Liver (tissue), 9 donors: ENCODE measurements around the gene TRMT44. TPM values are rescaled to one million over a fixed set of nuclear protein-coding genes. Genes with fewer than 3 reads are reported as not detected.

Source experiments
- DNase-seq: peaks from one replicate; pipeline ENCODE4 v3.0.0-alpha.2; 2017; ENCODE audit warnings: low spot score
- H3K27ac ChIP-seq, 2 donors: one replicate each; pipeline ENCODE4 v1.7.0; 2013; ENCODE audit warnings: inconsistent platforms in 2 of 2, low read length in 2 of 2, control low read depth in 1 of 2, low read depth in 1 of 2, mild to moderate bottlenecking in 1 of 2
- H3K27me3 ChIP-seq, 4 donors: one replicate each; pipeline versions ENCODE4 v1.6.1 to v1.7.0; 2013; ENCODE audit warnings: low read length in 3 of 4, inconsistent platforms in 1 of 4, mild to moderate bottlenecking in 1 of 4, moderate library complexity in 1 of 4; ENCODE audit not compliant: control insufficient read depth in 4 of 4, insufficient read depth in 4 of 4
- H3K36me3 ChIP-seq, 4 donors: one replicate each; pipeline versions ENCODE4 v1.6.1 to v1.7.0; 2013; ENCODE audit warnings: low read length in 3 of 4, mild to moderate bottlenecking in 3 of 4, low read depth in 1 of 4, moderate library complexity in 1 of 4; ENCODE audit not compliant: control insufficient read depth in 4 of 4, insufficient read depth in 3 of 4
- H3K4me1 ChIP-seq, 4 donors: one replicate each; pipeline versions ENCODE4 v1.6.1 to v1.7.0; 2013; ENCODE audit warnings: low read length in 3 of 4, mild to moderate bottlenecking in 3 of 4, moderate library complexity in 1 of 4; ENCODE audit not compliant: control insufficient read depth in 4 of 4, insufficient read depth in 4 of 4
- H3K4me3 ChIP-seq, 3 donors: one replicate each; pipeline versions ENCODE4 v1.6.1 to v1.7.0; 2013; ENCODE audit warnings: low read length in 3 of 3, control low read depth in 1 of 3, low read depth in 1 of 3, mild to moderate bottlenecking in 1 of 3
- H3K9ac ChIP-seq, 2 donors: one replicate each; pipeline ENCODE4 v1.7.0; 2013; ENCODE audit warnings: low read length in 2 of 2, mild to moderate bottlenecking in 2 of 2, moderate library complexity in 2 of 2, control low read depth in 1 of 2, low read depth in 1 of 2
- H3K9me3 ChIP-seq, 4 donors: one replicate each; pipeline versions ENCODE4 v1.6.1 to v1.7.0; 2013; ENCODE audit warnings: low read length in 3 of 4; ENCODE audit not compliant: control insufficient read depth in 4 of 4
- ATF3 ChIP-seq: IDR thresholded peaks from 2 replicates; pipeline ENCODE4 v1.6.1; 2016; ENCODE audit warnings: antibody characterized with exemption
- CTCF ChIP-seq: fragments of 150-350 bp; IDR thresholded peaks from 2 replicates; pipeline ENCODE4 v1.5.1; 2017; ENCODE audit warnings: improper control_type of control experiment, low read depth, low read length; ENCODE audit not compliant: missing input control
- EGR1 ChIP-seq, 2 donors: IDR thresholded peaks; 2 replicates each; pipeline ENCODE4 v1.6.1; 2016 to 2018; ENCODE audit warnings: antibody characterized with exemption in 2 of 2, low read depth in 2 of 2
- FOXA1 ChIP-seq: IDR thresholded peaks from 2 replicates; pipeline ENCODE4 v1.6.1; 2016; ENCODE audit warnings: antibody characterized with exemption
- FOXA2 ChIP-seq: IDR thresholded peaks from 2 replicates; pipeline ENCODE4 v1.6.1; 2016; ENCODE audit warnings: antibody characterized with exemption
- GABPA ChIP-seq, 2 donors: IDR thresholded peaks in 1 of 2; conservative IDR thresholded peaks in 1 of 2; 2 replicates each; pipeline ENCODE4 v1.6.1; 2016; ENCODE audit warnings: antibody characterized with exemption in 2 of 2, mild to moderate bottlenecking in 1 of 2, moderate library complexity in 1 of 2
- HNF4A ChIP-seq, 2 donors: conservative IDR thresholded peaks; 2 replicates each; pipeline ENCODE4 v1.6.1; 2016; ENCODE audit warnings: antibody characterized with exemption in 2 of 2, mild to moderate bottlenecking in 2 of 2
- HNF4G ChIP-seq: IDR thresholded peaks from 2 replicates; pipeline ENCODE4 v1.6.1; 2016; ENCODE audit warnings: antibody characterized with exemption
- JUND ChIP-seq, 2 donors: IDR thresholded peaks; 2 replicates each; pipeline ENCODE4 v1.6.1; 2016; ENCODE audit warnings: antibody characterized with exemption in 2 of 2
- MAX ChIP-seq: IDR thresholded peaks from 2 replicates; pipeline ENCODE4 v1.6.1; 2016; ENCODE audit warnings: antibody characterized with exemption
- NR2F2 ChIP-seq: IDR thresholded peaks from 2 replicates; pipeline ENCODE4 v1.6.1; 2016; ENCODE audit warnings: antibody characterized with exemption
- RAD21 ChIP-seq, 2 donors: IDR thresholded peaks; 2 replicates each; pipeline ENCODE4 v1.6.1; 2016; ENCODE audit warnings: antibody characterized with exemption in 2 of 2, mild to moderate bottlenecking in 2 of 2
- REST ChIP-seq: IDR thresholded peaks from 2 replicates; pipeline ENCODE4 v1.6.1; 2016; ENCODE audit warnings: antibody characterized with exemption, mild to moderate bottlenecking
- RXRA ChIP-seq, 2 donors: IDR thresholded peaks; 2 replicates each; pipeline ENCODE4 v1.6.1; 2017 to 2018; ENCODE audit warnings: antibody characterized with exemption in 2 of 2, mild to moderate bottlenecking in 1 of 2
- SP1 ChIP-seq: IDR thresholded peaks from 2 replicates; pipeline ENCODE4 v1.6.1; 2018; ENCODE audit warnings: antibody characterized with exemption, mild to moderate bottlenecking
- TAF1 ChIP-seq: conservative IDR thresholded peaks from 2 replicates; pipeline ENCODE4 v1.6.1; 2016; ENCODE audit warnings: antibody characterized with exemption, mild to moderate bottlenecking
- YY1 ChIP-seq: IDR thresholded peaks from 2 replicates; pipeline ENCODE4 v1.6.1; 2016; ENCODE audit warnings: antibody characterized with exemption, mild to moderate bottlenecking
- WGBS: extraction: QIAGEN DNeasy Blood & Tissue Kit; methylation state at CpG from one replicate; pipeline ENCODE4 v1.1.7; 2013; 5-methylcytosine and 5-hydroxymethylcytosine counted together
- polyA plus RNA-seq, 2 donors: library from polyadenylated mRNA; stranded (reverse) in 1 of 2; unstranded in 1 of 2; fragments of 200-250 nt in 1 of 2; fragments of >200 nt in 1 of 2; fragmentation: Nextera tagmentation in 1 of 2; extraction: Ambion mirVana in 1 of 2; gene quantifications; one replicate each; pipeline versions ENCODE4 v1.2.1 to v1.2.3, GENCODE V29; 2013 to 2015
- total RNA-seq, 2 donors: library from RNA; depleted of rRNA; stranded (reverse); fragments of >200 nt; gene quantifications; one replicate each; pipeline ENCODE4 v1.2.3, GENCODE V29; 2014
- TF ChIP-seq, protein P1 (sequence below): IDR thresholded peaks from 2 replicates; pipeline ENCODE4 v1.6.1; 2016; ENCODE audit warnings: antibody characterized with exemption
- donor health status: healthy.
- donor health status: healthy.
- donor health status: healthy.
- donor health status: healthy.
- donor health status: healthy.

Gene TRMT44
- total and polyA plus RNA-seq, 4 donors, result 3.0 to 16.0 (median 5.7) TPM

DNA sequence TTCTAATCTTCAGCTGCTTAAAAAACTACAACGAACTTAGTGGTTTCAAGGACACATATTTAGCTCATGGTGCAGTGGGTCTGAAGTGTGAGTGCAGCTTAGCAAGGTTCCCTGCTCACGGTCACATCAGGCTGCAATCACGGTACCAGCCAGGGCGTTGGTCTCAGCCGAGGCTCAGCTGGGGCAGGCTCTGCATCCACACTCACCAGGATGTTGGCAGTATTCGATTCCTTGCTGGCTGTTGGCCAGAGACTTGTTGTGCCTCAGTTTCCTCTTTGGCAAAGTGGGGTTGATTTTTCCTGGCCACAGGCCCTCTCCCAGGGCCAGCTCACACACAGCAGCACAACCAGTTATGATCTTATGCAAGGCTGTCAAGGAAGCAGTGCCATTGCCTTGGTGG lies 61.8 kb downstream of the TRMT44 start:
- DNase-seq, result no peak
- WGBS, result 94% methylated on average over 6 of the region's 6 CpGs
- Histone ChIP-seq H3K4me3 (no peak overlapping the region), H3K27ac (no peak overlapping the region), H3K36me3 (no peaks in the 10 kb centered on the region), H3K27me3 (no peaks in the 10 kb centered on the region), H3K4me1 (no peaks in the 10 kb centered on the region), H3K9ac (no peak overlapping the region), H3K9me3 (peaks cover 0 to 2% (median 0%) of the 10 kb centered on the region in 4 donors)
- TF ChIP-seq FOXA2, result no peak
- TF ChIP-seq HNF4G, result no peak
- TF ChIP-seq RAD21 (IDR thresholded peaks at IDR 0.05), result no peak
- TF ChIP-seq ATF3, result no peak
- no peak for TF ChIP-seq JUND (IDR thresholded peaks at IDR 0.05)
- no peak for TF ChIP-seq REST
- TF ChIP-seq TAF1, result no peak
- no peak for TF ChIP-seq NR2F2
- no peak for TF ChIP-seq EGR1 (IDR thresholded peaks at IDR 0.05; ENCODE audit: low read depth in 2 of 2)
- TF ChIP-seq HNF4A (conservative IDR thresholded peaks at IDR 0.05), result no peak
- TF ChIP-seq SP1, result no peak
- TF ChIP-seq, protein P1, sequence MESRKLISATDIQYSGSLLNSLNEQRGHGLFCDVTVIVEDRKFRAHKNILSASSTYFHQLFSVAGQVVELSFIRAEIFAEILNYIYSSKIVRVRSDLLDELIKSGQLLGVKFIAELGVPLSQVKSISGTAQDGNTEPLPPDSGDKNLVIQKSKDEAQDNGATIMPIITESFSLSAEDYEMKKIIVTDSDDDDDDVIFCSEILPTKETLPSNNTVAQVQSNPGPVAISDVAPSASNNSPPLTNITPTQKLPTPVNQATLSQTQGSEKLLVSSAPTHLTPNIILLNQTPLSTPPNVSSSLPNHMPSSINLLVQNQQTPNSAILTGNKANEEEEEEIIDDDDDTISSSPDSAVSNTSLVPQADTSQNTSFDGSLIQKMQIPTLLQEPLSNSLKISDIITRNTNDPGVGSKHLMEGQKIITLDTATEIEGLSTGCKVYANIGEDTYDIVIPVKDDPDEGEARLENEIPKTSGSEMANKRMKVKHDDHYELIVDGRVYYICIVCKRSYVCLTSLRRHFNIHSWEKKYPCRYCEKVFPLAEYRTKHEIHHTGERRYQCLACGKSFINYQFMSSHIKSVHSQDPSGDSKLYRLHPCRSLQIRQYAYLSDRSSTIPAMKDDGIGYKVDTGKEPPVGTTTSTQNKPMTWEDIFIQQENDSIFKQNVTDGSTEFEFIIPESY, result no peak
- no peak for TF ChIP-seq CTCF
- no peak for TF ChIP-seq YY1

DNA sequence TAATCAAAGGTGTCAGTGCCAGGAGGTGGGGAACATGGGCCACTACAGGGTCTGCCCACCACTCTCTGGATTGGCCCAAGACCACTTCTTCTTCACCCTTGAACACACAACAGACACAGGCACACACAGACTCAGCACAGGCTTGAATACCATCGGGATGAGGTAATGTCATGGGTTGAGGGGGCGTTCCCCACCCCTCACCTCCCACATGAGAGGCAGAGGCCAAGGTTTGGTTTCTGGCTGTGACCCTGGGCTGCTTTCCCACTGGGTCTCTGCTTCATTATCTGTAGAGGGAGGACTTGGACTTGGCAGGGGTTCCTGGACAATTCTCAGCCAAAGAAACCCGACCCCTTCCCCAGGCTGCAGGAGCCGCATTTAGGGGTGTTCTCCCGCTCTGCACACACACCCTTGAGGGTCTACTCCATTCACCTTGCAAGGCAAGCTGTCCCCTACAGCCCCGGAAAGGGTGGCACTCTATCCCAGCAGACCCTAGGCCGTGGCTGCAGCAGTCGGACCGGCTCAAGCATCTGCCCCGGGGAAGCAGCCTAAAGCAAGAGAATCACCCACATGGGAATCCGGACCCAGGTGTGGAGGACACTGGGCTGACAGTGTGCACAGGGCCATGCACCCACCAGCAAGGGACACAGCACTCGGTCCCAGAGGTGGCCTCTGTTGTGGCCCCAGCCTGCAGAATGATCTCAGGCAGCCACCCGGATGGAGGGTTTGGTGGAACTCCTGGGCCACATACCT lies 62.4 kb downstream of the TRMT44 start:
- Histone ChIP-seq H3K4me3 (no peak overlapping the region), H3K27me3 (no peaks in the 10 kb centered on the region), H3K27ac (no peak overlapping the region), H3K9me3 (no peaks in the 10 kb centered on the region), H3K4me1 (no peaks in the 10 kb centered on the region), H3K36me3 (no peaks in the 10 kb centered on the region), H3K9ac (no peak overlapping the region)
- DNase-seq, result peak; percentile 48
- WGBS, result 80% methylated on average over 13 of the region's 13 CpGs
- TF ChIP-seq NR2F2 (no peak), YY1 (no peak), FOXA1 (no peak), ATF3 (no peak), TAF1 (no peak), JUND (IDR thresholded peaks at IDR 0.05) (no peak), HNF4A (conservative IDR thresholded peaks at IDR 0.05) (no peak), GABPA (IDR thresholded peaks at IDR 0.05 in 1 of 2, conservative IDR thresholded peaks at IDR 0.05 in 1 of 2) (no peak), CTCF (no peak), RAD21 (IDR thresholded peaks at IDR 0.05) (no peak), MAX (no peak), FOXA2 (no peak), RXRA (IDR thresholded peaks at IDR 0.05) (no peak)
- TF ChIP-seq, protein P1, result no peak
